AG04450 (cell line): ENCODE measurements around the gene KCNQ2. TPM values are rescaled to one million over a fixed set of nuclear protein-coding genes. Genes with fewer than 3 reads are reported as not detected.

ENCODE experiments used
- CTCF ChIA-PET: fragments of 300-600, 350-600 bp; formaldehyde crosslinking; extraction: SDS; loops from one replicate; lab custom pipeline; 2022; ENCODE audit warnings: antibody characterized with exemption, inconsistent platforms; lab: Charles Lee
- POLR2A ChIA-PET: fragments of 350-600 bp; formaldehyde crosslinking; extraction: SDS; loops from one replicate; lab custom pipeline; 2021; ENCODE audit warnings: antibody characterized with exemption, inconsistent platforms; lab: Yijun Ruan, JAX
- DNase-seq: peaks from one replicate; pipeline ENCODE4 v3.0.0-alpha.2; 2011; ENCODE audit warnings: low read depth, low spot score
- H3K27ac ChIP-seq: one replicate; pipeline ENCODE4 v1.5.1; 2012; ENCODE audit warnings: low read depth, low read length, control low read depth
- H3K27me3 ChIP-seq: one replicate; pipeline ENCODE4 v1.6.0; 2012; ENCODE audit warnings: low read length; ENCODE audit not compliant: control insufficient read depth, insufficient read depth
- H3K4me3 ChIP-seq: 2 replicates; pipeline ENCODE4 v1.5.1; 2011; ENCODE audit warnings: mild to moderate bottlenecking, low read depth, low read length, control low read depth
- H3K9me3 ChIP-seq: 2 replicates; pipeline ENCODE4 v1.5.1; 2012; ENCODE audit warnings: low read length; ENCODE audit not compliant: control insufficient read depth, insufficient read depth
- polyA plus RNA-seq: library from polyadenylated mRNA; depleted of rRNA; stranded (reverse); fragments of >200 nt; gene quantifications from 2 replicates; pipeline ENCODE4 v1.2.3, GENCODE V29; 2011
- TF ChIP-seq, protein P1 (sequence below): IDR thresholded peaks from 2 replicates; pipeline ENCODE4 v1.5.1; 2011; ENCODE audit warnings: low read depth, low read length, control low read depth, inconsistent platforms

Gene KCNQ2
- polyA plus RNA-seq, 1 experiment = not detected

DNA sequence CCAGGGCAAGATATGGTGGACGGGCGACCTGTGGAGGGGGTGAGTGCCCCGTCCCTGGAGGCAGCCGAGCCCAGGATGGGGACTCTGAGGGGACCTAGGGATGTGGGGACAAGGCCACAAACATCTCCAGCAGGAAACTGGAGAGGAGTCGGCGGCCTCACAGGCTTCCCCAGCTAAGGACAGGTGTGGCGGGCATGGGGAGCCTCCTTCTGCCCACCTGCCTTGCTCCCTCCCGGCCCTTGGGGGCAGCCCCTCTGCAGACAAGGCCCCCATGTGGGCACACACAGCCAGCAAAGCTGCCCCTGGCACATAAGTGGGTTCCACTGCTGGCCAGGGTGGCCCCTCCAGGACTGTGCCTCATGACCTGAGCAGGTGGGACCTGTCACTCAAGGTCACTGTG, 115.9 kb downstream of the KCNQ2 start:
- ChIA-PET POLR2A (no interaction called here), CTCF (interaction anchor here (0.5 kb wide), 1 partner anchor 346 kb away, joined by 4 read pairs; no protein-coding TSS in a partner anchor)
- Histone ChIP-seq H3K27me3 (peaks cover 4% of the 10 kb centered on the region), H3K4me3 (no peak overlapping the region), H3K27ac (no peak overlapping the region), H3K9me3 (peaks cover 71% of the 10 kb centered on the region)
- no peak for DNase-seq
- TF ChIP-seq, protein P1, sequence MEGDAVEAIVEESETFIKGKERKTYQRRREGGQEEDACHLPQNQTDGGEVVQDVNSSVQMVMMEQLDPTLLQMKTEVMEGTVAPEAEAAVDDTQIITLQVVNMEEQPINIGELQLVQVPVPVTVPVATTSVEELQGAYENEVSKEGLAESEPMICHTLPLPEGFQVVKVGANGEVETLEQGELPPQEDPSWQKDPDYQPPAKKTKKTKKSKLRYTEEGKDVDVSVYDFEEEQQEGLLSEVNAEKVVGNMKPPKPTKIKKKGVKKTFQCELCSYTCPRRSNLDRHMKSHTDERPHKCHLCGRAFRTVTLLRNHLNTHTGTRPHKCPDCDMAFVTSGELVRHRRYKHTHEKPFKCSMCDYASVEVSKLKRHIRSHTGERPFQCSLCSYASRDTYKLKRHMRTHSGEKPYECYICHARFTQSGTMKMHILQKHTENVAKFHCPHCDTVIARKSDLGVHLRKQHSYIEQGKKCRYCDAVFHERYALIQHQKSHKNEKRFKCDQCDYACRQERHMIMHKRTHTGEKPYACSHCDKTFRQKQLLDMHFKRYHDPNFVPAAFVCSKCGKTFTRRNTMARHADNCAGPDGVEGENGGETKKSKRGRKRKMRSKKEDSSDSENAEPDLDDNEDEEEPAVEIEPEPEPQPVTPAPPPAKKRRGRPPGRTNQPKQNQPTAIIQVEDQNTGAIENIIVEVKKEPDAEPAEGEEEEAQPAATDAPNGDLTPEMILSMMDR = no peak

DNA sequence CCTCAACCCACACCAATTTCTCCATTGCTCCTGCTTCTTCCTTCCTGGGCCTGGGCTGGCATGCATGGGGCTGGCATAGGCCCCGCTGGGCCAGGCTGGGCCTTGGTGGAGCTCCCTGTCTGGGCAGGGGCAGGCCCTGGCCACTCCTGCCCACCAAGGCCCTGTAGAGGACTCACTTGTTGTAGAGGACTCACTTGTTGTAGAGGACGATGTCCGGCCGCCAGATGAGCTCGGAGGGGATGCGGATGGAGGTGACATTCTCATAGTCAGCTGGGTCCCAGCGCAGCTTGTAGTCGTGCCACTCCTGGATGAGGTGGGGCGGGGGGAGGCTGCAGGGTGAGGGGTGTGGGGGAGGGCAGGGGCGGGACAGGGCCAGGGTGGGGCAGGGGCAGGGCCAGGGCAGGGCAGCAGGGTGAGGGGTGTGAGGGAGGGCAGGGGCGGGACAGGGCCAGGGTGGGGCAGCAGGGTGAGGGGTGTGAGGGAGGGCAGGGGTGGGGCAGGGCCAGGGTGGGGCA, 116.6 kb downstream of the KCNQ2 start:
- peaks cover 75% of the 10 kb centered on the region for H3K9me3 ChIP-seq
- H3K4me3 ChIP-seq = no peak overlapping the region
- CTCF ChIA-PET = no interaction called here

DNA sequence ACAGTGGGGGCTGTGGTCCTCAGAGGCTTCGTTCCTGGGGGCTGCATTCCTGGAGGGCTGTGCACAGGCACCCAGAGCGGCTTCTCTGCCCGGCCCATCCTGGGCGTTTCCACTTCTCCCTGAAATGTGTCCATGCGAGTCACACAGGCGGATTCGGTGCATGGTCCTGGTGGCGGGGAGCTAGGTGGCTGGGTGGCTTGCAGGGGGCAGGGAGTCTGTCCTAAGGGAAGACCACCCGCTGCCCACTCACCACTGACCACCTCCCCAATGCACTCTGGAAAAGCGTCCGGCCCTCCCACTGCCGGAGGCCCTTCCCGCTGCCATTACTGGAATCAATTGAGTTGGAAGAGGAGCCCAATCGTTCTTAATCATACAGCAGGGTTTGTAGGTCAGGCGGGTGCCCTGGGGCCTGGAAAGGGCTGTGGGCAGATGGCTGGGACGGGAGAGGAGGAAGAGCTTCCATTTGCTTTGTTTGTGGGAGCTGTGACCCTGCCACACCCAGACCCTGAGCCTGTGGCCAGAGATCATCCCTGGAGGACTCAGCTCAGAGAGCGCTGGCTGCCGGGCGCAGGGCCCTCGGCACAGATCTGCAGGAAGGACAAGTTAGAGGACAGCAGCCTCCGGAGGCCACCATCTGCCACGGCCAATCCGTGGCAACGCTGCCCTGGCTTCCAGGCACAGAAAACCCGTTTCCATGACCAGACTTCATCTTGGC, 117.7 kb downstream of the KCNQ2 start:
- no peak overlapping the region for H3K4me3 ChIP-seq
- CTCF ChIA-PET = no interaction called here
- TF ChIP-seq, protein P1 = no peak

More for the DNA sequence above, 116.6 kb downstream of the KCNQ2 start:
- Histone ChIP-seq H3K27me3 (peaks cover 3% of the 10 kb centered on the region), H3K27ac (no peak overlapping the region)
- TF ChIP-seq, protein P1 = no peak
- DNase-seq = no peak
- POLR2A ChIA-PET = no interaction called here

DNA sequence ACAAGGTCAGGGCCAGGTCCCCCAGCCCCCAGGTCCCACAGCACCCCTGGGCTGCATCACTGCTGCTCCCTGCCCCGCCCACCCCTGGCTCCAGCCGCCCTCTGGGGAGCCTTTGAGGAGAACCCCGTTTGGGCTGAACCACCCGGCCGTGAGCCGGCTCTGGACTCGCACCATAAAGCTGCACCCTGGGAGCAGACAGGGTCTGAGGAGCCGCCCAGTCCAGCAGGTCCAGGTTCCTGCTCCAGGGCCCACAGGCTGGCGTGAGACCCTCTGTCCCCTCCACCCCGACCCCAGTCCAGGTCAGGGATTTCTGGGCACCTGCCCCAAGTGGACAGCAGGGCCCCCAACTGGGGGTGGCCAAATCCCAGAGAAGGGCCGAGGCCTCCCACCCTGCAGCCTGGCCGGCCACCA, 119.6 kb downstream of the KCNQ2 start:
- no peaks in the 10 kb centered on the region for H3K27me3 ChIP-seq
- TF ChIP-seq, protein P1 = no peak
- no peak overlapping the region for H3K27ac ChIP-seq
- no peak for DNase-seq
- ChIA-PET POLR2A (no interaction called here), CTCF (no interaction called here)
- H3K9me3 ChIP-seq = peaks cover 88% of the 10 kb centered on the region
- H3K4me3 ChIP-seq = no peak overlapping the region

More for the DNA sequence above, 117.7 kb downstream of the KCNQ2 start:
- H3K27me3 ChIP-seq = no peaks in the 10 kb centered on the region
- peaks cover 86% of the 10 kb centered on the region for H3K9me3 ChIP-seq
- H3K27ac ChIP-seq = no peak overlapping the region
- POLR2A ChIA-PET = no interaction called here
- DNase-seq = no peak
